NCI-H128 (cell line): ENCODE results near the gene MYH14.

Experiments
- DNase-seq: peaks from one replicate; lab custom pipeline; 2025; ENCODE audit not compliant: unreplicated experiment; lab: John Stamatoyannopoulos, UW

Gene MYH14

GRCh38 chr19:50192463-50193211 is 10.8 kb upstream of the MYH14 start:
- DNase-seq: no peak

GRCh38 chr19:50195224-50195623 is 8.2 kb upstream of the MYH14 start:
- no peak for DNase-seq

GRCh38 chr19:50196322-50196932 is 7.0 kb upstream of the MYH14 start:
- no peak for DNase-seq

GRCh38 chr19:50197348-50197747 is 6.1 kb upstream of the MYH14 start:
- no peak for DNase-seq

- DNase-seq: no peak
Measured at GRCh38 chr19:50198431-50199258, 4.8 kb upstream of the MYH14 start.

GRCh38 chr19:50199259-50199555 is 4.2 kb upstream of the MYH14 start:
- DNase-seq: no peak

GRCh38 chr19:50202386-50202785 is 1.0 kb upstream of the MYH14 start:
- DNase-seq: no peak

- no peak for DNase-seq
Measured at GRCh38 chr19:50202962-50203280, 501 bp upstream of the MYH14 start.

- no peak for DNase-seq
Measured at GRCh38 chr19:50204081-50204428, 633 bp downstream of the MYH14 start.

GRCh38 chr19:50204811-50205675 is 1.6 kb downstream of the MYH14 start:
- DNase-seq: peak; percentile 33

- DNase-seq: no peak
Measured at GRCh38 chr19:50205681-50206138, 2.3 kb downstream of the MYH14 start.

- no peak for DNase-seq
Measured at GRCh38 chr19:50206191-50206590, 2.8 kb downstream of the MYH14 start.

- DNase-seq: no peak
Measured at GRCh38 chr19:50207730-50208129, 4.3 kb downstream of the MYH14 start.

- DNase-seq: no peak
Measured at GRCh38 chr19:50209131-50209530, 5.7 kb downstream of the MYH14 start.

- DNase-seq: no peak
Measured at GRCh38 chr19:50210425-50210824, 7.0 kb downstream of the MYH14 start.

- no peak for DNase-seq
Measured at GRCh38 chr19:50213925-50214324, 10.5 kb downstream of the MYH14 start.

GRCh38 chr19:50214699-50215543 is 11.5 kb downstream of the MYH14 start:
- no peak for DNase-seq

GRCh38 chr19:50215820-50216219 is 12.4 kb downstream of the MYH14 start:
- DNase-seq: no peak

GRCh38 chr19:50221087-50221486 is 17.7 kb downstream of the MYH14 start:
- DNase-seq: no peak

- DNase-seq: no peak
Measured at GRCh38 chr19:50222691-50223438, 19.4 kb downstream of the MYH14 start.
